ENCODE data around the gene RPS18.

Gene RPS18

DNA sequence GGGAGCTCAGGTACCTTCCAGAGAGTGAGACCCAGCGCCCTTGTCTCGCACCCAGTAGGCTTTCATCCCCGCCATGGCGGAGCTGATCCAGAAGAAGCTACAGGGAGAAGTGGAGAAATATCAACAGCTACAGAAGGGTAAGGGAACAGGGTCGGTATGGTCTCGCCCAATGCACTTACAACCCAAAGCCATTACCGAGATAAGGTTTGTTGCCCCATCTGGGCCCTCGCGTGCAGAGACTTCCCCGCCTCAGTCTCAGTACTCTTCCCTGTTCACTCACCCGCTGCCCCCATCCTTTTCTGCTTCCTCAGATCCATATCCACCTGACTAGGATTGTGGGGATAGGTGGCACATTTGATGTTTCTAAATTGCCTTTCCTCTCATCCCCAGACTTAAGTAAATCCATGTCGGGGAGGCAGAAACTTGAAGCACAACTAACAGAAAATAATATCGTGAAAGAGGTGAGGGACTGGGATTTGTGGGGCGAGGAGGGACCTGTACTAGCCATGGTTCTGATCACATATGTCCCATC is 18.0 kb downstream of the RPS18 start:
- peak; percentile 33 for DNase-seq (ENCODE audit: low read depth)

DNA sequence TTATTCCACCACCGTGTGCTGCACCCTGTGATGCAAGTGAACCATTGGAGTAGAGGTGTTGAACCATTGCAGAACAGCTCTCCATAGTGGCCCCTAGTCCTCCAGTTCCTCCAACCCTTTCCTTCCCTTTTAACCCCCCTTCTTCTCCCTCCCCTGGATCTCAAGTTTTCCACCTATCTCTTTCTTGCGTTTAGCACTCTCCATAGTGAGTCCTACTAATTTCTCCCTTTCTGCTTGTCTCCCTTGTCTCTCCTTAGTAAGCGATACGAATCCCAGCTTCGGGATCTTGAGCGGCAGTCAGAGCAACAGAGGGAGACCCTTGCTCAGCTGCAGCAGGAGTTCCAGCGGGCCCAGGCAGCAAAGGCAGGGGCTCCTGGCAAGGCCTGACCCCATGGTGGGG is 18.6 kb downstream of the RPS18 start:
- DNase-seq (ENCODE audit: low read depth) = no peak

DNA sequence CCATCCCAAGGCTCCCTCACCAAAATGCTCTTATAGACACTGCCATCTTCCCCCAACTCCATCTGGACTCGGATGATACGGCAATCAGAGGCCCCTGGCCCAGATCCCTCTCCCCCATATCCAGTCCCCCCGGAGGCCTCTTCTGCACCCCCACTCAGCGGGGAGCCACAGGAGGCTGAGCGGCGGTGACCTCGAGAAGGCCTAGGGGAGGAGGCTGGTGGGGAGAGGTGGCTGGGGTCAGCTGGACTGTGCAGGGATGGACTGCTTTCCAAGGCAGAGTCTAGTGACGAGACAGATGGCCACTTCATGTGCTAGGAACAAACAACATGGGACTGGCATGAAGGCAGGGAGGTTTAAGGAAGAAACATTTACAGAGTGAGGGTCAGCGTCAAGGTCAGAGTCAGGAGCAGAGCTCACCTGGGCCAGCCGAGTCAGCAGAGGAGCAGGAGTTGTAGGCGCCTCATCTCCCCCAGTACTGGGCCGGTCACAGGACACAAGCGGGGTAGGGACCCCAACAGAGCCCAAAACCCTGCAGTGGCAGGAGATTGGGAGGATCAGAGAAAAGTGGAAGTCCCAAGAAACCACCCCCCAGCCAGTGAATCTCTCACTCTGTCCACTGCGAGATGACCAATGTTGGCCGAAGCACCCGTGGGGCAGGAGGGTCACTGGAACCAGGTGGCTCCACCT is 21.3 kb downstream of the RPS18 start:
- DNase-seq (ENCODE audit: low read depth) = no peak

DNA sequence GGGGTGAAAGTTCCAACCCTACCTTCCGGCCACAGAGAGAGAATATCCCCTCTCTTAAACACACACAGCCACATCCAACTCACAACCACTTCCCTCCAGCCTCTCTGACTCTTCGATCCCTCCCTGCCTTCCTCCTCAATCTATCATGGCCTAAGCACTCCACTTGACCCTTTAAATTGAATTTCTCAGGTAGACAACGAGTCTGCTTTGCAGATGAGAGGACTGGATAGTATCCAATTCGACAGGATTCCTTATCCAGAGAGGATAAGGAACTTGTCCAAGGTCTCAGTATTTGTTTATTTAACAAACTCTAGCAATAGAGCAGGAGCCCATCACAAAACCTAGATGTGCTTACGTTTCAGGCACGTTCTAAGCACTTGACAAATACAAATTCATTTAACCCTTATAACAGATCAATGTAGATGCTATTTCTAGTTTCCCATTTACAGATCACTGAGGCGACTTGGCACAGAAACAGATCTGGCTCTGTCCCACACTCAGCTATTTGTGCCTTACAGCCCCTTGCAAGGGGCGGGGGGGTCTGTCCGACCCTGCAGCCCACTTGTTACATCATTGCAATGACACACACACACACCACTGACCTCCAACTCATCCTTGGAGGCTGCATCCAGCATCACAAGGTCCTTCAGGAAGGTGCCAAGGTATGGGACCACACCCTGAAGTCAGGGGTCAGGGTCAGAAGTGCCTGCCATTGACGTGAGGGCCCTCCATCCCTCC is 22.4 kb downstream of the RPS18 start:
- DNase-seq (ENCODE audit: low read depth) = no peak

DNA sequence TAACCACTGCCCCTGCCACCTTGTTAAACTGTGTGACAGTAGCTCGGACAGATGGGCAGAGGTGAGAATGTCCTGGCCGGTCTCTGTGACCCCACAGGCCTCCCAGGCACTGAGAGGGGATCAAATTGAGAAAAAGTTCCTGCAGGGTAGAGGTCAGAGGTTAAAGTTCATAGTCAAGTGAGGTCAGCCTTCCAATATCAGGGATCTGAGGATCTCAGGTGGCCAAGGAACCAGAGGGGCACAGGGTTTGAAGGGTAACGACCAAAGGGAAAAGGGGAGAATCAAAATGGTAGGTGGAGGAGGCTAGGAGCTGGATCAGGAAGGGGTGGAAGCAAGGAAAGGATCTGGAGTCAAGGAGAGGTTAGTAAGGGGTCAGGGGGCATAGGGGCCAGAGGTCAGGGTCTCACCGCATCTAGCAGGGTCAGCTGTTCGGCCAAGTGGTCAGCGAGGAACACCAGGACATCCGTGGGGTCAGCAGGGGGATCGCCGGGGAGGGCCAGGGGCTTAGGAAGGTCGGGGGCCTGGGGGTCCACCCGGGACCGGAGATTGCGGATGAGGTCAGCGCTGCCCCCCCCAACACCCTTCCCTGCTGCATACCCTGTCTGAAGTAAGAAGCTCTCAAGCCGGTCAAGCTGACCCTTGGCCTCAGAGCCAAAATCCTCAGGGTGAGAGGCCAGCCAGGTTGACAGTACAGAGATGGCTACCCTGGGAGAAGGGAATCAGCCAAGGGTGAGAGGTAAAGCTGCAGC is 23.9 kb downstream of the RPS18 start:
- no peak for DNase-seq (ENCODE audit: low read depth)

DNA sequence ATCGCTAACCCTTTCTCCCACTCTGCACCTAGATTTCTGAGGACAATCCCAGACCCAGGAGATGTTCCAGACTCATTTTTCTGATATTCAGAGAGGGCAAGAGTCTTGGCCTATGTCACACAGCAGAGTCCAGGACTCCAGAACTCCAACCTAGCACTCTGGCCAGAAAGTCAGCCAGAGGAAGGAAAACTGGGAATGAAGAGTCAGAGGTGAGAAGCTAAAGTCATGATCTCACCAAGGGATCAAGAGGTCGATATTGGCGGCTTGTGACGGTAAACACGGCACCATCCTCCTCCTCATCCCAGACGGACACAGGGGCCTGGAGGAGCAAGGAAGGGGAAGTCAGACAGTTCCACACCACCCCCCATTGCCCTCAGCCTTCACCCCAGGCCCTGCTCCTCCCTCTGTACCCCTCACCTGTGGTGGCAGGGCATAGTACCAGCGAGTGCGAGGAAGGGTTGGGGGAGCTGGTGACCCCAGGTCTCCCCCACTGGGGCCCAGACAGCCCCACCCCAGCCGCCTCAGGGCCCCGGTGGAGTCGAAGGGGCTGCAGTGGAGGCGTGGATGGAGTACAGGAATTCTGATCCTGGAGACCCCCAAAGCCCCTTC is 25.0 kb downstream of the RPS18 start:
- no peak for DNase-seq (ENCODE audit: low read depth)

DNA sequence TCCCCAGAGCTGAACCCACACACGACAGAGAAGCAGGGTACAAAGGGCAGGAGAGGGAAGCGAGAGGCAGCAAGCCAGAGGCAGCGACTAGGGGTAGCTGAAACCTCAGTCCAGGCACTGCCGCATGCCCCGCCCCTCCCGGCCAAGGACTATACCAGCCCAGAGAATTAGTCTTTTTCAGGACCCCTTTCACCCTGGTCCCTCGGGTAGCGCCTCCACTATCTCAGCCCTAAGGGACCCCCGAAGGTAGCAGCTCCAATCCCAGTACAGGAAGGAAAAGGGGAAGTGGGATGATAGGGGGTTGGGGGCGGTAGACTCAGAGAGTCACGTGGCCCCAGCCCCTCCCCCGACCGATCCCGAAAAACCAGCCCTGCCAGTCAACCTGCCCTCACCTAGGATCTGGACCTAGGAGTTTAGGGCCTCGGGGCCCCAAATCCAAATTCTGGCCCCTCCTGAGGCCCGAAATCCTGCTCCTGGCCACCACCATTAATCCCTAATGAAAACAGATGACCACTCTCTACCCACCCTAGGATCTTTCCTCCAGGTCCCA is 25.6 kb downstream of the RPS18 start:
- DNase-seq (ENCODE audit: low read depth) = no peak

DNA sequence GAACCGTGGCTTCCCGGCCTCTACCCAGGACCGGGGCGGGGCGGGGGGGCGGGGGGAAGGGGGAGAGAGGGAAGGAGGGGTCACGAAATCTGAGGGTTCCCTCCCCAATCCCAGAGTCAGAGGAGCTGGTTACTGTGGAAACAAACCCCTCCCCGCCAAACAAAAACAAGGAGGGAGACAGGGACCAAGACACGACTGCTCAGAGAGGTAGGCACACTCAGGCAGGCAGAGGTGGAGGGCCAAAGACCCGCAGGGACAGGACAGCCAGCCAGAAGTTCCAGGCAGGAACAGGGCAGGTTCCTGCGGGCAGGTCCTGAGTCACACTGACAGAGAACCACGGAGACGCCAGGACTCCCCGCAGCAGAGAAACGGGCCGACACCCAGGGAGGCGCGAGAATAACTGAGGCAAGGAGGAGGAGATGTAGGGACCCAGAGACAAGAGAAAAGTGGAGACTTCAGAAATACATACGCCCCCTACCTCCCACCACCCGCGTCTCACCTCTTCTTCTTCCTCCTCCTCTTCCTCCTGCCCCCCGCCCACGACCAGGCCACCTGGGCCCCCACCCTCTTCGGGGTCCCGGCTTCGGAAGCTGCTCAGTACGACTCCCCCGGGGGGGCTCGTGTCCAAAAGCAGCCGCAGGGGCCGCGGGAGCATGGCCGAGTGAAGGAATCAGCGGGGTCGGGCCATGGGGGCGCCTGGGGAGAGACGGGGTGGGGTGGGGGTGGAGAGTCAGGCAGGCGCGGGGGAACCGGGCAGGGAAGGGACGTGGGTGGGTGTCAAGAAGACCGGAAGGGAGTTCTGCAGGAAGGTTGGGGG is 26.3 kb downstream of the RPS18 start:
- DNase-seq (ENCODE audit: low read depth) = peak; percentile 80

DNA sequence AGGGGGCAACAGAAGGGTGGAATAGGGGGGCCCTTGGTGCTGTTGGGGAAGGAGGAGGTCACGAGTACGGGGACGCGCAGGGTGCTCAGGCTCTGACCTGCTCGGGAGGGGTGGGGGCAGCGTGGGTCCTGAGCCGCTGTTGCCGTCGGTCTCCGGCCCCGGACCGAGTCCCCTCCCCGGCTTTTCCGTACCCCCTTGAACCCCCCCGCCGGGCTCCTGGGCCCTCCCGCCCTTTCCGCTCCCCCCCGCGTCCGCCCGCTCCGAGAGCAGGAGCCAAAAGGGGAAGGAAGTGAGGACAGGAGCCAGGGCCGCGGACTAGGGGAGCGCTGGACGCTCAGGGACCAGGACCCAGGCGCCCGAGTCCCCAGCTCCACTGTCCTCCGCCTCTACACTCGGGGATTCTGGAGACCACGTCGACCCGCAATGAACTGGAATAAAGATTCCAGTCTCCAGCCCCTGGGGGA is 26.9 kb downstream of the RPS18 start, which contains the start of gene RGL2:
Gene RGL2, minus strand, starts transcription at position 170 of the 464 bp plus-strand sequence. CDS start 332 bp downstream, outside the sequence.
- DNase-seq (ENCODE audit: low read depth) = peak; percentile 48

DNA sequence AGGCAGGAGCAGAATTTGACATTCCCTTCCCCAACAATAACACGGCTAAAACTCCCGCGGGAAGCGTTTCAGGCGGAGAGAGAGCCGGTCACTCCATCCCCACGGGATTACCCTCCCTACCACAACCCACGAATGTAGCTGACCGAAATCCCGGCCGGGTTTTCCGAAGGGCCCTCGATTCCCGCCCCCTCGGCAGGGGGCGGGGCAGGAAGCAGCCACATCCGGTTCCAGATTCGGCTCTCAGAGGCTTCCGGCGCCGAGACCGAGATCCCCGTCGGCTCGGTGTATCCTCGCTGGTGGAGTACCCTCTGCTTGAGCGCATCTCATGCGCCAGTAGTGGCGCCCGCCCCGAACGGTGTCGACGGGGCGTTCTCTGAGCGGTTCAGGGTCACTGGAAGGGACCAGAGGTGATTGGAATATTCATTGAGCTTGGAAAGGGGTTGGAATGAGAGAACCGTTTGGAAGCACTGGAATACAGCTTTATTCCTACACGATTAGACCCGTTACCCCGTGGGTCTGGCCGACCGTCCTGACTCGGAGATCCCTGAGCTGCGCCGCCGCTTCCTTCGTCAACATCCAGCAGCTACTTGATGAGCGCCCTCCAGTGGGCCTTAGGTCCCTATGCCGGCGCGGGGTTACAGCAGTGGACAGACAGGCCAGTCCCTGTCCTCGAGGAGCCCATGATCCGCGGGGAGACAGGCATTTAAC is 27.5 kb downstream of the RPS18 start:
- peak; percentile 90 for DNase-seq (ENCODE audit: low read depth)

DNA sequence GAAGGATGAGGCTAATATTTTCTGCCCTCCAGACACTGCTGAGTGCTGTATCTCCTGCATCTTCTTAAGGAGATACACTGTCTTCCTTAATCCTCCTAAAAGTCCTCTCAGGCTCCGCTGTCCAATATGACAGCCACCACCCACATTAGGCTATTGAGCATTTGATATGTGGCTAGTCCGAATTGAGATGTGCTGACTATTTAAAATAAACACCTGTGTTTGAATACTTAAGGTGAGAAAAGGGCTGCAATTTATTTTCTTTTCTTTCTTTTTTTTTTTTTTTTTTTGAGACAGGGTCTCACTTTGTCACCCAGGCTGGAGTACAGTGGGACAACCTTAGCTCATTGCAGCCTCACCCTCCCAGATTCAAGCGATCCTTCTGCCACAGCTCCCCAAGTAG is 30.0 kb downstream of the RPS18 start:
- DNase-seq (ENCODE audit: low read depth) = no peak

DNA sequence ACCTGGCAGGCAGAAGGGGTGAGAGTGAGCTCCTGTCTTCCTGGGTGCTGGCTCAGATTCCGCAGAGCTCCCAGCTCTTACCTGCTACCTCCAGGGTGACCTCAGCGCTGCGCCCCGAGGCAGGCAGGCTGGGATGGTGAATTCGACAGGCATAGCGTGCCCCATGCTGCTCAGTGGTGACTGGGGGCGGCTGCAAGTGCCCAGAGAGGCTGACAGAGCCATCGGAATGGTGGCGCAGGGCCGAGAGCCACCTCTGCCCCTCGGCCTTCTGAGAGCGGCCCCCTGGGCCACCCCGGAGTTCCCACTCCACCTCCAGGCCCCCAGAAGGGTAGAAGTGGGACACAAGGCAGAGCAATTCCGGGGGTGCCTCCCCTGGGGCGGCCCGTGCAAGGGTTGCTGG is 32.3 kb downstream of the RPS18 start:
- no peak for DNase-seq (ENCODE audit: low read depth)

DNA sequence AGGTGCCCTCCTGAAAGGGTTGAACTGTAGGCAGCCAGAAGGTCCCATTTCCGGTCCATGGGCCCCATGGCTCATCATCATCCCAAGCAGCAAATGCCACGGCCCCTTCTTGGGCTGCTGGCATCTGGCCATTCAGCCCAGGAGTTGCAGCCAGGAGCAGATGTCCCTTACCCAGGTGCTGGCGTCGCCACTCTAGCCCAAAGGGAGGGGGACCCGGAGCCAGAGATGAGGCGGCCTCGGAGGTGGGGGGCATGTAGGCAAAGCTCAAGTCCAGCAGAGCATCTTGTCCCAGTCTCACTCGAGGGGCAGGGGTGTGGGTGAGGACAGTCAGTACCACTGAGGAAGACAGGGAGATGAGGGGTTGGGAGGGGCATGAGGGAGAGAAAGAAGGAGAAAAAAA is 33.2 kb downstream of the RPS18 start:
- DNase-seq (ENCODE audit: low read depth) = no peak

DNA sequence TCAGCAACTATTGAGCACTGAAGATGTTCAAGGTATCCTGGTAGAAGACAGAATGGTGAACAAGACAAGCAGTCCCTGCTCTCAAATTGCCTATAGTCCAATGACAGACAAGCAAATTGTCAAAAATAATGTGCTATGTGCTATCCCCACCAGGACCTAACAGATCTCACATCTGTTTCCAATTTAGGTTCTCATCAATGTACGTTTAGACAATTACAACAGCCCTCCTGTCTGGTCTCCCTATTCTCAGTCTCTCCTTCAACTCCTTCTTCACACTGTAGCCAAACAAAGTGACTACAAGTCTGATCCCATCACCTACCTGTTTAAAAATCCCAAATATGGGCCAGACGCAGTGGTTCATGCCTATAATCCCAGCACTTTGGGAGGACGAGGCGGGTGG is 34.5 kb downstream of the RPS18 start:
- no peak for DNase-seq (ENCODE audit: low read depth)

DNA sequence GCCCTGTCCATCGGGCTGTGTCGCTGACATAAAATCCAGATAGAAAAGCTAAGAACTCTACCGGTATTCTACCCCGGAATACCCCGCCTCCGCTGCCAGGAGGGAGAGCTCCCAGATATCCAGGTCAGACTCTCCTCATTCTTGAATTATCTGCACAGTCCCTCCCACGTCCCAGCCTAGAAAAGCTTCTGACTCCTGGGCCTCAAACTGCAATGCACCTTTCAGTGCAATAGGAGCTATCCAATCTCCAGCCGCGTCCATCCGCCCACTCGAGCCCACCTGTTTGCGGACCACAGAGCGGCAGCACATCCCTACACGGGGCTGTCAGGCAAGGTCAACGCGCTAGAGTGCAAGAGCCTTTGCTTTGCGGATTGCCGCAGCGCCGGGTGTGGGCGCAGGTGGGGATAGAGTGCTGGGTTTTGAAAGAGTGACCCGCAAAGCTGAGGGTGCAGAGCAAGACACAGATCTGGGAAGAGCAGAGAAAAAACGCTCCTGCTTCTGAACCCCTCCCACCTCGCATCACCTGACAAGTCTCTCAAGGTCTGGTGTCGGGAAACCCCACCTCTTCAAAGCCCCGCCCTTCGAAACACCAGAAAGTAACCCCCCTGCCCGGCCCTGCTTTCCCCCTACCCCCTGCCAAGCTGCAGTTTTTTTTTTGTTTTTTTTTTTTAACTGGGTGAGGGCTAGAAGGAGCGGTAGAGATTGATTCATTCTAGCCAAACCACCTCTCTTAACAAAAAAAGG is 40.7 kb downstream of the RPS18 start:
- peak; percentile 80 for DNase-seq (ENCODE audit: low read depth)

DNA sequence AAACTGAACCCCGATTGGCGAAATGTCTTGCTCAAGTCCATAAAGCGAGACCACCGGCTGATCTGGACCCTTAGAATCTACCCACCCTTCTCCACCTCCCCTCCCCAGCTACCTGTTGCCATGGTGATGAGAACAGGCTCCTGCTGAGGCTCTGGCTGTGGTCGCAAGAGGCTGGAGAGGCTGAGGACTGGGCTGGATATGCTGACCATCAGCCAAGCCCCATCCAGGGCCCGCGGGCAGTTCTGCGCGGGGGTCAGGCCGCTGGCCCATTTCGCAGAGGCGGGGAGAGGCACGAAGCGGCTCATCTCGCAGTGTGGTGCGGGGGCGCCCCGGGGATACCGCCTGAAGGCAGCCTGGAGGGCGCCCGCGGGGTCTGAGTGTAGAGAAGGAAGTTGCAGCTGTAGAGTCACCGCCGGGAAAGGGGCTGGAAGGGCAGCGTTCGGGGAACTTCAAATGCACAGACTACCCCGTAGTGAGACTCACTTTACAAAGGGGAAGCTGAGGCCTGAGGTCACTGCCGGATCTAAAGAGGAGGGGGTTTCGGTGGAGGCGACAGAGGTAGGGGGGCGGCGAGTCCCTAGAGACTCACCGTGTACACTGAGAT is 41.3 kb downstream of the RPS18 start:
- peak; percentile 22 for DNase-seq (ENCODE audit: low read depth)

DNA sequence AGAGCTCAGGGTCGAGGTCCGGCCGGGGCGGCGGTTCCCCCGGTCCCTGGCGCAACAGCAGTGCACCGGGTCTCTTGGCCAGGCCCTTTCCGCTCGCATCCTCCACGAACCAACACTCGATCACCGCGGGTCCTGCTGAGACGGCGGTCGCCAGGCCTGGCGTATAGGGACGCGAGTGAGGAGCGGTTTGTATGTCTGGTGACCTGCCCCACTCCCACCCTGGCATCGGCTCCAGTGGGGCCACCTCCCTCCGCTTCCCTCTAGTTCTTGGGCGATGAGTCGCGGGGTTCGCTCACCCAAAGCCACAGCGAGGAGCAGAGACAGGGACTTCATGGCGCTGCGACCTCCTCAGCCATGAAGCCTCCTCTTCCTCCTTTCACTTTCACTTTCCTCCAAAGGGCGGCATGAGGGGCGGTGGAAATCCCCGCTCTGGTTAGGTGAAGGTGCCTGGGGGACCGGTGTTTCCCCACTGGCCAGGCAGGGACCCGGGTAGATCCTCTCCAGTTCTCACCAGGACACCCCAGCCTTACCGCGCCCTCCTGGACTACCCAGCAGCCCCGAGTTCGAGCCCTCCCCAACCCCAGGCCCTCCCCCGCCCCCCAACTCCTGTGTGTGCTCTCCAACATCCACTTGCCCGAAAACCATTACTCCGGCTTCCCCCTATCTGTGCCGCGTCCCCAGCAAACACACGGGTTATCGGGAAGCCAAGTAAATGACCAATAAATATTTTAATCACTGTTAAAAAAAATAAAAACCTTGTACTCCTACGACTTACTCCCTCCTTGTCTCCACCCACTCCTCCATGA is 42.0 kb downstream of the RPS18 start, which contains the start of gene TAPBP:
Gene TAPBP, minus strand, starts transcription at position 370 of the 806 bp plus-strand sequence. Its CDS starts 37 bp downstream, at position 333.
- peak; percentile 43 for DNase-seq (ENCODE audit: low read depth)

DNA sequence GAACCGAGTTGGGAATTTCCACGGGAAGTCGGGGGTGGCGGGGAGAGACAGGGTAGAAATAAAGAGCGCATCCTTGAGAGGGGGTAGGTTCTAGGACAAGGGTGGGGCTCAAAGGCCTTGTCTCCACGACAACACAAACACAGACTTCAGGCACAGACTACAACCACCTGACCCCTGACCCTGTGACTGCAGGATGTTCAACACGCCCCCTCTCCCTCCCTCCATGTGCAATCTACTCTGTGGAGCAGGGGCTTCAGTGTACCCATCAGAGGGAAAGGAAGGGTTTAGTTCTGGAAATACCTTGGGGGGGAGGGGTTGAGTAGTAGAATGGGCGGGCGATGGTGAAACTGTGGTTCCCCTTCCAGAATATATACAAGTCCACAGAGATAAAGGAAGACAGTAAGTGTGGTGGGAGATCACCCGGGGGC is 42.7 kb downstream of the RPS18 start:
- peak; percentile 77 for DNase-seq (ENCODE audit: low read depth)

Data from amniotic epithelial cell (primary cell).